ENCODE data around the gene DENND5B.

- TF ChIP-seq POLR2A (IDR thresholded peaks at IDR 0.05; ENCODE audit: low read depth, low read length) (no peak), MAFK (IDR thresholded peaks at IDR 0.05; ENCODE audit: low read depth, low read length) (no peak), MXI1 (IDR thresholded peaks at IDR 0.05; ENCODE audit: borderline replicate concordance, low read depth, low read length) (no peak), RAD21 (IDR thresholded peaks at IDR 0.05; ENCODE audit: low read length) (no peak), MAZ (IDR thresholded peaks at IDR 0.05; ENCODE audit: borderline replicate concordance, low read depth, low read length) (no peak), RFX5 (IDR thresholded peaks at IDR 0.05; ENCODE audit: low read depth, low read length) (no peak), USF2 (IDR thresholded peaks at IDR 0.05; ENCODE audit: low read depth, low read length) (no peak), FOS (IDR thresholded peaks at IDR 0.05; ENCODE audit: low read depth, low read length) (no peak)
- TF ChIP-seq, protein P1, sequence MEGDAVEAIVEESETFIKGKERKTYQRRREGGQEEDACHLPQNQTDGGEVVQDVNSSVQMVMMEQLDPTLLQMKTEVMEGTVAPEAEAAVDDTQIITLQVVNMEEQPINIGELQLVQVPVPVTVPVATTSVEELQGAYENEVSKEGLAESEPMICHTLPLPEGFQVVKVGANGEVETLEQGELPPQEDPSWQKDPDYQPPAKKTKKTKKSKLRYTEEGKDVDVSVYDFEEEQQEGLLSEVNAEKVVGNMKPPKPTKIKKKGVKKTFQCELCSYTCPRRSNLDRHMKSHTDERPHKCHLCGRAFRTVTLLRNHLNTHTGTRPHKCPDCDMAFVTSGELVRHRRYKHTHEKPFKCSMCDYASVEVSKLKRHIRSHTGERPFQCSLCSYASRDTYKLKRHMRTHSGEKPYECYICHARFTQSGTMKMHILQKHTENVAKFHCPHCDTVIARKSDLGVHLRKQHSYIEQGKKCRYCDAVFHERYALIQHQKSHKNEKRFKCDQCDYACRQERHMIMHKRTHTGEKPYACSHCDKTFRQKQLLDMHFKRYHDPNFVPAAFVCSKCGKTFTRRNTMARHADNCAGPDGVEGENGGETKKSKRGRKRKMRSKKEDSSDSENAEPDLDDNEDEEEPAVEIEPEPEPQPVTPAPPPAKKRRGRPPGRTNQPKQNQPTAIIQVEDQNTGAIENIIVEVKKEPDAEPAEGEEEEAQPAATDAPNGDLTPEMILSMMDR (conservative IDR thresholded peaks at IDR 0.05; ENCODE audit: low read depth, low read length) = no peak
Measured at GRCh38 chr12:31516702-31517101, 74.2 kb downstream of the DENND5B start.

Measured in IMR-90 (cell line).